ENCODE results near the gene GGNBP2.
"Not testable (repeated sequence)": the region's sequence is repeated elsewhere in the genome, so short reads cannot be mapped to it uniquely, and the experiment has no call there.

Gene GGNBP2

DNA sequence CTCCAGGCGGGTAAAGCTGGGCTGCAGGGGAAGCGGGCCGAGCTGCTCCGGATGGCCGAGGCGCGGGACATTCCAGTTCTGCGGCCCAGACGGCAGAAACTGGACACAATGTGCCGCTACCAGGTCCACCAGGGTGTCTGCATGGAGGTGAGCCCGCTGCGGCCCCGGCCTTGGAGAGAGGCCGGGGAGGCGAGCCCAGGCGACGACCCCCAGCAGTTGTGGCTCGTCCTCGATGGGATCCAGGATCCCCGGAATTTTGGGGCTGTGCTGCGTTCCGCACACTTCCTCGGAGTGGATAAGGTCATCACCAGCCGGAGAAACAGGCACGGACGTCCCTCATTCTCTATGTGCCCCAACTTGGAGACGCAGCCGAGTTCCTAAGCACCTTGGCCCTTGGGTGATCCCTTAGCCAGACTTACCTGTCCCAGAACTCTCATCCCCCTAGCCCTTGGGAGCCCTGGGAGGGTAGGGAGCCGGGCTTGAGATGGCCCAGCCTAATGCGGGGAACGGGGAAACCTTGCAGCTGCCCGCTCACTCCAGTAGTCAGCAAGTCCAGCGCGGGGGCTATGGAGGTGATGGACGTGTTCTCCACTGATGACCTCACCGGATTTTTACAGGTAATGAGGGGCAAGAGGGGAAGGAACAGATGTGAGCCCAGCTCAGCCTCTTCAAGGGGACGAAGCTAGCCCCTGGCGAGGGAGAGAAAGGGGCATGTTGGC is 57.5 kb downstream of the GGNBP2 start:
- no peak for DNase-seq (ENCODE audit: low read depth)

DNA sequence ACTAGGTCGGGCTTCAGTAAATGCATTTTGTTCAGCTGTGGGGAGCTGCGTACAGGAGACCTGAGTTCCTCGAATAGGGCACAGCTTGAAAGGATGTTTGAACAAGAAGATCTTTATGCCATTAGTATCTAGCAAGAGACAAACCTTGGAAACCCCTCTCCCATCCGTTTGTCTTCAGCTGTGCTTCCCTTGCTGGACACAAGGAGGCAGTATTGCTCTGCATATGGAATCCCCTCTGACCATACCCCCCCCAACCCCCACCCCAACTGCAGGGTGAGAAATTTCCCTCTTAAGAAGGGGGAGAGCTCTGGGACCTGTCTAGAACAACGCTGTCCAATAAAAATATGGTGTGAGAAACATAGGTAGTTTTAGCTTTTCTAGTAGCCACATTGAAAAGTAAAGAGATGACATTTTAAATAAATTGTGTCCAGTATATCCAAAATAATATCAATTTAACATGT is 58.2 kb downstream of the GGNBP2 start:
- DNase-seq (ENCODE audit: low read depth): peak; percentile 63

DNA sequence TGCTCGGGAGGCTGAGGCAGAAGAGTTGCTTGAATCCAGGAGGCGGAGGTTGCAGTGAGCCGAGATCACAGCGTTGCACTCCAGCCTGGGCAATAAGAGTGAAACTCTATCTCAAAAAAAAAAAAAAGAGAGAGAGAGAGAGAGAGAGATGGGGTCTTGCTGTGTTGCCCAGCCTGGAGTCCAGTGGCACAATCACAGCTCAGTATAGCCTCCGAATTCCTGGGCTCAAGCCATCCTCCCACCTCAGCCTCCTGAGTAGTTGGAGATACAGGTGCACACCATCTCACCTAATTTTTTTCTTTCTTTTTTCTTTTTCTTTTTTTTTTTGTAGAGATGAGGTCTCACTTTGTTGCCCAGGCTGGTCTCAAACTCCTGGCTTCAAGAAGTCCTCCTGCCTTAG is 60.3 kb downstream of the GGNBP2 start:
- not testable (repeated sequence) for DNase-seq (ENCODE audit: low read depth)

DNA sequence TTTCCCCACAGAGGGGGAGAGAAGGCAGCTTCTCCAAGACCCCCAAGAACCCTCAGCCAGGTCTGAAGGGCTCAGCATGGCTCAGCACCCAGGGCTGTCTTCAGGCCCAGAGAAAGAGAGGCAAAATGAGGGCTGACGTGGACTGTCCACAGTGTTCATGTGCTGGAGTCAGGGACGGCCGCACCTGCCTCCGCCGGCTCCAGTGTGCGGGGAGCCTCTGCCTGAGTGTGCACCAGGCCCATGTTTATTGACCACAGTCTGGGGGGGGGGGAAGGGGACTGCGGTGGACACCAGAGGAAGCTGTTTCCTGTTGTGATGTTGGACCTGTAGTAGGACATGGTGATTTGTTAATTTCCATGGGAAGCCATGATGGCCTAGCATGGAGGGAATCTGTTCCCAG is 63.6 kb downstream of the GGNBP2 start:
- no peak for DNase-seq (ENCODE audit: low read depth)

DNA sequence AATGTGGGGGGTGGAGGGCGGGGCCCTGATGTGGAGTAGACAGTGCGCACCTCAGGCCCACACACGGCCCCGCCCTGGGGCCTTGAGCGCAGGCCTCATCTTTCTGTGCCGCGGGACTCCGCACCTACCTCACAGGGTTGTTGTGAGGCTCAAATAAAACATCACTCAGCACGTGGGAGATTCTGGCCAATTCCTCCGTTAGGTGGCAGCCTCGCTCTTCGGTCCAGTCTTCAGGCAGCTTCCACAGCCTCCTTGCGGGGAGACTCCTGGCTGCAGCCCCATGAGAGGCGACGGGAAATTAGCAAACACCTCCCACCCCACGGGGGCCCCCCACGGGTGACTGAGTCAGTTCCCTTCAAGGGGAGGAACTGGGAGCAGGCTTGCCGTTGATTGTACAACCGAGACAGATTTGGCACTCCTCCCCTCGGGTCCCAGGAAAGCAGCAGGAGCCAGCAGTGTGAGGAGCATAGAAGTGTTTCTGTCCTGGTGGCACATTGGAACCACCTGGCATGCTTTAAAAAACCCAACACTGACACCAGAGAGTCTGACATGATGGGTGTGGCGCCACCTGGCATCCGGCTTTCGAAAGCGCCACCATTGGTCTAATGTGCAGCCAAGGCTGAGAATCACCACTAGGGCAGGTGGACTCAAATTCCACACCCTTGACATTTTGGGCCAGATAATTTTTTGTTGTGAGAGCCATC is 64.2 kb downstream of the GGNBP2 start:
- DNase-seq (ENCODE audit: low read depth): no peak

DNA sequence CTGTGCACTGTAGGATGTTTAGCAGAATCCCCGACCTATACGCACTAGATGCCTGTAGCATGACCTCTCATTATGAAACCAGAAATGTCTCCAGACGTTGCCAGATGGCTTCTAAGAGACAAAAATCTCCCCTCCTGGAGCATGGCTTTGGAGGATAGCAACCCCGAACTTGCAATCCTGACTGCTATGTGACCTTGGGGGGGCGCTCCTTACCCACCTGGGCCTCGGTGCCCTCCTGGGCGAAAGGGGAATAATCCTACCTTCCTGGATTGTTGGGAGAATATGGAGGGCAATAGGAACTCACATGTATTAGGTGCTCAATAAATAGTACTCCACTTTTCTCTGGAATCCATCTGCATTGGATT is 64.8 kb downstream of the GGNBP2 start:
- no peak for DNase-seq (ENCODE audit: low read depth)

DNA sequence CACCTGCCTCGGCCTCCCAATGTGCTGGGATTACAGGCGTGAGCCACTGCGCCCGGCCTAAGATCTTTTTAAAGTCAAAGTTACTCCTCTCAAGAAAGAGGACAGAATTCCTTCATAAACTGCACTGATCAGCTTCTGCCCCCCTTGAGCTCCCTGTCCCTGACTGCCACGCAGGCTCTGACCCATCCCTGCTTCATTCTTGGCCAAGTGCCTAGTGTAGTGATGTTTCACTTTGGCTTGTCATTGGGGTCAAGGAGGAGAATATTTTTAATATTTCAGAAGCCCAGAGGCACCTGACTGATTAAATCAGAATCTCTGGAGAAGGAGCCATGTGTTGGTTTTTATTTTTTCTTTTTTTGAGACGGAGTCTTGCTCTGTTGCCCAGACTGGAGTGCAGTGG is 65.8 kb downstream of the GGNBP2 start:
- DNase-seq (ENCODE audit: low read depth): no peak

DNA sequence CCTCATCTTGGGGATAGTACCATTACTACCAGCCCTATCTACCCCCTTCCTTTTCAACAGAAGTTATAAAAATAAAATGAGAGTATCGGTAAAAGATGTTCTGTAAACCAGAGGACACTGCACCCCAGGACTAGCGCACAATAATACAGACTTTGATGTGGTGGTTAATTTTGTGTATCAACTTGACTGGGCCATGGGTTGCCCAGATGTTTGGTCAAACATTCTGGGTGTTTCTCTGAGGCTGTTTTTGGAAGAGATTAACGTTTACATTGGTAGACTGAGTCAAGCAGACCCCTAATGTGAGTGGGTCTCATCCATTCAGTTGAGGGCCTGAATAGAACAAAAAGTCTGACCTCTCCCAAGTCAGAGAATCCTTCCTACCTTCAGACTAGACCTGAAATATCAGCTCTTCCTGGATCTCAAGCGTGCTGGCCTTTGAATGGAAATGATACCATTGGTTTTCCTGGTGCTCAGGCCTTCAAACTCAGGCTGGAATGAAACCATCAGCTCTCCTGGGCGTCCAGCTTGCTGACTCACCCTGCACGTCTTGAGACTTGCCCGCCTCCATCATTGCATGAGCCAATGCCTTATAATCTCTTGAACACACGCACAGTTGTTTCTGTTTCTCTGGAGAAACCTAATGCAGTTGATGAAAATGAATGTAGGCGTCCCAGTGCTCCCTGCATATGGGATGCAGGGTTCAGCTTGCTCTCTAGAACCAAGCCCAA is 66.8 kb downstream of the GGNBP2 start:
- no peak for DNase-seq (ENCODE audit: low read depth)

DNA sequence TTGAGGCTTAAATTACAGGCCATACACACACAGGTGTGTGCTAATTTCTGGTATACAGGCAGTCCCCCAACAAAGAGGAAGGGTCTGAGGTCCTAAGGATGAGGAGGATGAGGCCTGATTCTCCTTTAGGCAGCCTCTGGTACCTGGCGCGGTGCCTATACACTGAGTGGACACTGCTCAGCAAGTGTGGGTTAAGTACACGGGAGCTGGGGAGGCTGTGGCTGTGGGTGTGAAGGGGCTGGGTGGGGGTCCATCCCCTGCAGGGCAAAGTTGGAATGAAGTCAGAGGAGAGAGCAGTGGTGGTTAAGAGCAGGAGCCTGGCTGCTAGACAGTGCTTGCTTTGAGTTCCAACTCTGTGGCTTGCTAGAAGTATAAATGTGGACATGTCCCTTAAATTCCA is 67.6 kb downstream of the GGNBP2 start:
- DNase-seq (ENCODE audit: low read depth): no peak

DNA sequence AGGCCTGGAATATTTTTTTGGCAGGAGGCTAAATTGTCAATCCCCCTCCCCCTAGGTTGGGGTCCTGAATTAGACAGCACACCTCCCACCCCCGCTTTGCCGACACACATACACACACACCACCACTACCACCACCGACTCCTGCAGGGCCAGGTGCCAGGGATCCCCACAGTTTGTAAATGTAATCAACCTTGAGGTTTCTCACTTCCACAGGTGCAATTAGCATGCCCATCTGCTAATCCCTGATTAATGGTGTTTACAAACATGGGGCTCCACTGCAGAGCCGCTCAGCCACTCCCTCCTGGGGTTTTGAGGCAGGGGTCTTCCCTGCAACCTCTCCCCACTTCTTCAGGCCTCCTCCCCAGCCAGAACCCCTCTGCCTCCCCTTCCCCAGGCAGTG is 68.4 kb downstream of the GGNBP2 start:
- DNase-seq (ENCODE audit: low read depth): no peak

DNA sequence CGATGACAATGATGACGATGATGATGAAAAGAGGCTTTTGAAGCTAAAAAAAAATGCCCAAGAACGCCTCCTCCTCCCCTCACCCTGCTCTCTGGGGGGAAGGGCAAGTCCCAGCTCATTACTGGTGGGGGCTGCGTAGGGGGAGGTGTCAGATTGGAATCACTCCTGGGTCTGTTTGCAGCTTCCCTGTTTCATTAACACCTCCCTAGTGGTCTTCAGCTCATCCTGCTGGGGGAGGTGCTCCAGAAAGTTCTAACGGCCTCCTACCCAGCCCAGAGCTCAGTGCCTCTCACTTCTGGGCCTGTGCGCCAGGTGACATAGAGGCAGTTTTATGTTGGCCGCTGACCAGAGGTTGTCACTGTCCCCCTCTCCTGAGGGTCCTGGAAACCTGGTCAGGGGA is 69.4 kb downstream of the GGNBP2 start:
- no peak for DNase-seq (ENCODE audit: low read depth)

DNA sequence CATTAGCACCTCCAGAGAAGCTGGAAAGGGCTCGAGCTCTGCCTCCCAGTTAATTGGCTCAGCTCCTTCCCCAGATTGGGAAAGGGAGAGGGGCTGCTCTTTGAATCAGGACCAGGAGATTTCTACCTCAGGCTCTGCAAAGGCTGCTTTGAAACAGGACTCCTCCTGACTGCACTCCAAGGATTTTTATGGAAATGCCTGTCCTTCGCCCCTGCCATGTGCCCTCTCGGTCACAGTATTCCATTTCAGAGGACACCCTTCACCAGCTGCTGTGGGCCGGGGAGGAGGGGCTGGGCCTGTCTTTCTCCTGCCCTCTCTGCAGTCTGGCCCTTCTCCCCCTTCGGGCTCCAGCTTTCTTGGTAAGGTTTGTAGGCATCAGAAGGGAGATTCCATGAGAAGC is 70.2 kb downstream of the GGNBP2 start:
- DNase-seq (ENCODE audit: low read depth): no peak

DNA sequence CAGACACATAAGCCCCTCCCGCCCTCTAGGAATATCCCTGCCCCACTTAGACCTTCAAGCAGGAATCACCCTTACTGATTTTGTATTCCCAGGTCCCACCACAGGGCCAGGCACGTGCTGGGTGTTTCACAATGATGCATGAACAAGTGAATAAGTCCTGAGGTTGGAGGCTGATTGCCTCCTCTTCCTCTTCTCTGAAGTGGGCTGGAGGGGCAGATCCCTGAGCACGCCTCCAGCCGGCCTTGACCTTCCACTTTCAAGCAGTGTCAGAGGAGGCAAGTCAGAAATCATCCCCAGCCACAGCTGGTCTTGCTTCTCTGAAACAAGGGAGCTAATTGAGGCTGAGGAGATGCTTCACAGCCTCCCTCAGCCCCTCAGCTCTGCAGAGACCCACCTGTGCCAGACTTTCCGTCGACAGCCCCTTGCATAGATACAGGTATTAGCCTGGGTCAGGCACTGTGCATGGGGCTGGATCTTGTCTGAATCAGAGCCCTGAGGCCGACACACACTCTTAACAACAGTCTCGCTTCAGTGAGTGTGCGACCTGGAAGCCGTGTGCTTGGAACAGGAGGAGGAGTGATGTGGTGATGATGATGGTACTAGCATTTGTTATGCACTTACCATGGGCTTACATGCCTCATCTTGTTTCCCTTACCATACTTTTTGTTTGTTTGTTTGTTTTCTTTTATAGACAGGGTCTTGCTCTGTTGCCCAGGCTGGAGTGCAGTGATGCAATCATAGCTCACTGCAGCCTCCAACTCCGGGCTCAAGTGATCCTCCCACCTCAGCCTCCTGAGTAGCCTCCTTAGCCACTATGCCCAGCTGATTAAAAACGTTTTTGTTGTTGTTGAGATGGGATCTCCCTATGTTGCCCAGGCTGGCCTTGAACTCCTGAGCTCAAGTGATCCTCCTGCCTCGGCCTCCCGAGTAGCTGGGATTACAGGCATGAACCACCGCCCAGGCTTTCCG is 71.6 kb downstream of the GGNBP2 start:
- no peak for DNase-seq (ENCODE audit: low read depth)

DNA sequence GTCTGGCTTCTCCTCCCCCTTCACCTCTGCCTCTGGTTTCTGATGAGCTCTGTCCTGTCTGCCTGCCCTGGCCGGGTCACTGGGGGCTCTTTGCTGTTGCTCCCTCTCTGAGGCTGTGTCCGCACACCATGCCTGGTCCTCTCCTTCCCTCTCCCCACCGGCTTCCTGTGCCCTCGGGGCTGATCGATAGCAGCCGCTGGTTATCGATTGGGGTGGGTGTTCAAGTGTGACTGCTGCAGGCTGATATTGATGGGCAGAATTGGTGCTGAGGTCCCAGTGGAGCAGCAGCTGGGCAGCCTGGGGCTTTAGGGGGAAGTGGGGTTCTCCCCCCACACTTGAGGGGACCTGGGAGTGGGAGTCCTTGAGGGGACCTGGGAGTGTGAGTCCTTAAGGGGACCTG is 73.1 kb downstream of the GGNBP2 start:
- DNase-seq (ENCODE audit: low read depth): no peak

DNA sequence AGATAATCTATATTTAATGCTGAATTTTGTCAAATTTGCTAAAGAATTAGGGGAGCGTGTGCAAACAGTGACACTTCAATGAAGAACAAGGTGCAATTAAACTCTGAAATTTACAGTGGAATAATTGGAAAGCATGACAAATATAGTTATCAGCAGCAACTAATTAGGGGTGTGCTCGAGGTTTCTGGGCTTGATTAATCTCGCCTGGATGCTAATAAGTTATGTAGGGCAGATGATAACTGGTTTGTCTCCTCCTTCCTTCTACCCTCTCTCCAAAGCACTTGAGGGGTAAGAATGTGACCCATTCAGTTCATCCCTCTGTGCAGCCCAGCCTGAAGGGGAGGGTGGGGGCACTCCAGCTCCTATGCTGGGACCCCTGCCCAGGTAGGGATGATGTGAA is 78.6 kb downstream of the GGNBP2 start:
- no peak for DNase-seq (ENCODE audit: low read depth)

DNA sequence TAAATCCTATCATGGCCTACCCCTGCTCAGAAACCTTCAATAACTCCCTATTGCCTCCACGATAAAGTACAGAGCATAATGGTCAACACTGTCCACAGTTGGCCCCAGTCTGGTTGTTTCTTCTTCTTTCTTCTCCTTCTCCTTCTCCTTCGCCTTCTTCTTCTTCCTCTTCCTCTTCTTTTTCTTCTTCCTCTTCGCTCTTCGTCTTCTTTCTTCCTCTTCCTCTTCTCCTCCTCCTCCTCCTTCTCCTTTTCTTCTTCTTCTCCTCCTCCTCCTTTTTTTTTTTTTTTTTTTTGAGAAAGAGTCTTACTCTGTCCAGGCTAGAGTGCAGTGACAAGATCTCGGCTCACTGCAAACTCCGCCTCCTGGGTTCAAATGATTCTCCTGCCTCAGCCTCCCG is 80.5 kb downstream of the GGNBP2 start:
- DNase-seq (ENCODE audit: low read depth): no peak

DNA sequence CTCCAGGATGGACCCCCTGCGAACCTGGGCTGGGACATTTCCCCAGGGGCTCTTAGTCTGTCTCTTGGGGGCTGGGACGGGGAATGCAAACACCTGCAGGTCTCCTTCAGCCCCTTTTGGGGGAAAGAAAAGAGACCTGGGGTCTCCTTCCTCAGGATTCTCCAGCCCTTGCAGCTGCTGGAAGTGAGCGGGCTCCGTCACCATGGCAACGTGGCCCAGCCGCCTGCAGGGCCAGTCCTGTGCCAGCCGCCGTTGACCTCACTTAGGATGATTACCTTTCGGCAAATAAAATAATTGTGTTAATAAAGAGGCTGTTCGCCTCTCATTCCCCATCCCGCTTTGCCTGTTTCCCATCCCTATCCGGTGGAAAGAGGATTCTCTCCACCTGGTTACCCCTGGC is 82.4 kb downstream of the GGNBP2 start:
- no peak for DNase-seq (ENCODE audit: low read depth)

DNA sequence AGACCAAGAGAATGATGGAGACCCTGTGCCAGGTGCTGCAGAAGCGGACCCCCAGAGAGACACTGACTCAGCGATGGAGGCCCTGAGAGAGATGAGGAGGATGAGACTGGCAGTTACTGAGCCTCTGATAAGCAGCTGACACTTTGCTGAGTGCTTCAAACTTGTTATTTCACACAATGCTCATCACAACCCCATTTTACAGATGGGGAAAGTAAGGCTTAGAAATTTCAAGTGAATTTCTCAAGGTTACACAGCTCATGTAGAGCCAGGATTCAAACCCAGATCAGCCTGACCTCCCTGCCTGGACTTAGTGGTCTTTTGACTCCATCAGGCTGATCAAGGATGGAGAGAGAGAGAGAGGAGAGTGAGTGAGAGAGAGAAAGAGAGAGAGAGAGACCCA is 83.9 kb downstream of the GGNBP2 start:
- DNase-seq (ENCODE audit: low read depth): no peak

DNA sequence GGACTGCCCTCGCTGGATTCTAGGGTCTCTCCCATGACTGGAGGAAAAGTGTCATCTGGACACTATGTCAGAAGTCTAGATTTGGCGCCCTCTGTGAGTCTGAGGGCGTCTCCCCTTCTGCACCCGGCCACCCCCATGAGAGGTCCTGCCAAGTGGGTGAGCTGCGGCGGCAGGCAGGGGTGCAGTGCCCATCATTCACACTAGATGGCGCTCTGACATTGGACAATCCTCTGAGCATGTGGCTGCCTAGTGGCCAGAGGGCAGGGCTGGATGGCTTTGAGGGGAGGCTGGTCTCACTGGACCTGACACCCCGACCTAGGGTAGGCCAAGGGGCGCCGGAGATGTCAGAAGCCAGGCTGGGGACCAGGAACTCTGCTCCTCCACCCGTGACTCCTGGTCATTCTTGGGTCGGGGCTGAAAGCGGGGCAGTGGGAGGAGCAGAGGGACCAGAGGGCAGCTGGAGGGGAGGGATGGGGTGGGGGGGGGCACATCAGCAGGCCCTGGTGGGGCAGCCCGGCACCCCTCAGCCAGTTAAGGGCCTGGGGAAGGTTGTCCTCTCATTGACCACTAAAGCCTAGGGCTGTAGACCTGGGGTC is 84.6 kb downstream of the GGNBP2 start:
- peak; percentile 76 for DNase-seq (ENCODE audit: low read depth)

DNA sequence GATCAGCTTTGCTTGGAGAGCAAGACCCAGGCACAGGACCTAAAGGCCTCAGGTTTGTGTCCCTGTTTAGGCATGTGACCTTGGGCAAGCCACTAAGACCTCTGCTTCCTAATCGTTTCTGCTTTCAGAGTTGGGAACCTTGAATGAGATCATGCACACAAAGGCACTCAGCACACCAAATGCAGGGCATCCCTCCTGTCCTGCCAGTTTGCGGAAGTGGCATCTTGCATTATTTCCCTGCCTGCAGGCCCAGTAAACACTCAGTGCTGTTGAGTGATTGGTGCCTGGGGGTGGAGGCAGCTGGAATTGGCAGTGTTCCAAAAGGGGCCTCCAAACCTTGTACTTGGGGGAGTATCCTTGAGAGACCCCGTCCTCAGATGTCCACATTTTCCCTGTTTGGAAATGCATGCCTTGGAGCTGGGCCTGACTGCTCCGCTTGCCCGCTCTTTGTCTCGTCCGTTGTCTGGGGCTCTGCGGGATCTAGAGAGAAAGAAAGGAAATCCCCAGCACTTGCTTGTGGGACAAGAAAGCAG is 85.3 kb downstream of the GGNBP2 start:
- no peak for DNase-seq (ENCODE audit: low read depth)

DNA sequence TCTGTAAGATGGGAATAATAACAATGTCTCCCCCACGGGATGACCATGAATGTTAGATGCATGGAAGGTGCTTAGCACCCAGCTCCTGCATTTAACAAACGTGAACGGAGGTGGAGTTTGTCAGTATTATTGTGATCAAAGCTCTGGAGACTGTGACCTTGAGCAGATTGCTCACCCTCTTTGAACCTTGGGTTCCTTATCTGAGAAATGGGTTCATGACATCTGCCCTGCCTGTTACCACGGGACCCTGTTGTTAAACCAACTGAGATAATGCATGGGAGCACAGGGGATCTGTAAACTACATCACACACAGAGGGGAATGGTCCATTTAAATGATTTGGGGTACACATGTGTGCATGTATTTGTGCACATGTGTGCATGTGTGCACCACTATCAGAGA is 86.3 kb downstream of the GGNBP2 start:
- DNase-seq (ENCODE audit: low read depth): no peak

Data from activated T-cell treated with anti-CD3 and anti-CD28 coated beads for 24 hours (primary cell).